Neural cell (in vitro differentiated cells): ENCODE data around the gene COL25A1. TPM values are rescaled to one million over a fixed set of nuclear protein-coding genes. Genes with fewer than 3 reads are reported as not detected.

ENCODE experiments used
- H2AFZ ChIP-seq: fragments of 200-600, 300-800 bp; sonication (generic), shearing (Covaris generic); 2 replicates; pipeline ENCODE4 v1.6.0; 2014; ENCODE audit warnings: low read depth, mild to moderate bottlenecking, antibody characterized with exemption, low read length, moderate library complexity
- H3F3A ChIP-seq: fragments of 200-600 bp; shearing (Covaris generic); 2 replicates; pipeline ENCODE4 v1.6.1; 2016; ENCODE audit warnings: mild to moderate bottlenecking, moderate library complexity, mixed read lengths, antibody characterized with exemption, low read length; ENCODE audit not compliant: insufficient read depth, poor library complexity, severe bottlenecking
- H3K27ac ChIP-seq: fragments of 200-600, 300-800 bp; sonication (generic), shearing (Covaris generic); 2 replicates; pipeline ENCODE4 v1.5.1; 2014; ENCODE audit warnings: mild to moderate bottlenecking, low read length, moderate library complexity
- H3K27me3 ChIP-seq: fragments of 300-800, 200-600 bp; sonication (generic), shearing (Covaris generic); 2 replicates; pipeline ENCODE4 v1.6.0; 2014; ENCODE audit warnings: mild to moderate bottlenecking, low read depth, low read length, moderate library complexity; ENCODE audit not compliant: insufficient read depth
- H3K36me3 ChIP-seq: fragments of 300-800, 200-600 bp; sonication (generic), shearing (Covaris generic); 2 replicates; pipeline ENCODE4 v1.5.1; 2014; ENCODE audit warnings: mild to moderate bottlenecking, antibody characterized with exemption, low read length, moderate library complexity; ENCODE audit not compliant: insufficient read depth
- H3K4me2 ChIP-seq: fragments of 300-800, 200-600 bp; sonication (generic), shearing (Covaris generic); 2 replicates; pipeline ENCODE4 v1.6.0; 2014; ENCODE audit warnings: mild to moderate bottlenecking, low read length
- H3K4me3 ChIP-seq: fragments of 300-800, 200-600 bp; sonication (generic), shearing (Covaris generic); 2 replicates; pipeline ENCODE4 v1.5.1; 2014; ENCODE audit warnings: mild to moderate bottlenecking, low read length, moderate library complexity
- H3K79me2 ChIP-seq: fragments of 200-600 bp; shearing (Covaris generic); replicated peaks from 2 replicates; pipeline ENCODE4 v1.6.0; 2014; ENCODE audit warnings: mild to moderate bottlenecking, low read length, moderate library complexity; ENCODE audit not compliant: insufficient read depth
- H3K9ac ChIP-seq: fragments of 300-800, 200-600 bp; sonication (generic), shearing (Covaris generic); 2 replicates; pipeline ENCODE4 v1.6.1; 2016; ENCODE audit warnings: mild to moderate bottlenecking, low read length, mixed read lengths
- H3K9me2 ChIP-seq: fragments of 200-600 bp; shearing (Covaris generic); 2 replicates; pipeline ENCODE4 v1.6.1; 2016; ENCODE audit warnings: mild to moderate bottlenecking, low read length, mixed read lengths; ENCODE audit not compliant: insufficient read depth
- H3K9me3 ChIP-seq: fragments of 200-600, 300-800 bp; sonication (generic), shearing (Covaris generic); 2 replicates; pipeline ENCODE4 v1.6.1; 2016; ENCODE audit warnings: mild to moderate bottlenecking, mixed run types, low read length, moderate library complexity, mixed read lengths
- H4K20me1 ChIP-seq: fragments of 200-600 bp; shearing (Covaris generic); 2 replicates; pipeline ENCODE4 v1.6.1; 2016; ENCODE audit warnings: mild to moderate bottlenecking, mixed run types; ENCODE audit not compliant: insufficient read depth
- EP300 ChIP-seq: fragments of 450-650 bp; conservative IDR thresholded peaks from 2 replicates; pipeline ENCODE4 v1.6.1; 2014; ENCODE audit warnings: antibody characterized with exemption, mild to moderate bottlenecking, moderate library complexity; ENCODE audit not compliant: poor library complexity, severe bottlenecking
- EZH2 ChIP-seq: fragments of 200-600, 300-800 bp; shearing (Covaris generic), sonication (generic); IDR thresholded peaks from 2 replicates; pipeline ENCODE4 v1.6.1; 2014; ENCODE audit warnings: antibody characterized with exemption, low read length, borderline replicate concordance, mild to moderate bottlenecking; ENCODE audit not compliant: insufficient read depth, poor library complexity, severe bottlenecking
- MXI1 ChIP-seq: fragments of 450-650 bp; conservative IDR thresholded peaks from 2 replicates; pipeline ENCODE4 v1.6.1; 2014; ENCODE audit warnings: antibody characterized with exemption, mild to moderate bottlenecking; ENCODE audit not compliant: poor library complexity, severe bottlenecking
- POLR2AphosphoS5 ChIP-seq: IDR thresholded peaks from 2 replicates; pipeline ENCODE4 v1.6.1; 2012
- RAD21 ChIP-seq: fragments of 450-650 bp; conservative IDR thresholded peaks from 2 replicates; pipeline ENCODE4 v1.6.1; 2014; ENCODE audit warnings: antibody characterized with exemption, mild to moderate bottlenecking, moderate library complexity
- SMC3 ChIP-seq: fragments of 450-650 bp; conservative IDR thresholded peaks from 2 replicates; pipeline ENCODE4 v1.6.1; 2014; ENCODE audit warnings: antibody characterized with exemption, mild to moderate bottlenecking, moderate library complexity; ENCODE audit not compliant: poor library complexity
- TAF1 ChIP-seq: IDR thresholded peaks from 2 replicates; pipeline ENCODE4 v1.6.1; 2012; ENCODE audit warnings: low read depth
- polyA plus RNA-seq: library from polyadenylated mRNA; depleted of rRNA; stranded (reverse); fragments of >200 nt; gene quantifications from 2 replicates; pipeline ENCODE4 v1.2.3, GENCODE V29; 2014
- TF ChIP-seq, protein P1 (sequence below): fragments of 450-650 bp; IDR thresholded peaks from 2 replicates; pipeline ENCODE4 v1.5.1; 2014; ENCODE audit warnings: antibody characterized with exemption, mild to moderate bottlenecking, moderate library complexity; ENCODE audit not compliant: poor library complexity, severe bottlenecking
- TF ChIP-seq, protein P2 (sequence below): IDR thresholded peaks from 2 replicates; pipeline ENCODE4 v1.6.1; 2012; ENCODE audit warnings: borderline replicate concordance

Gene COL25A1
- polyA plus RNA-seq, 1 donor from 2014 or later = 32.3 TPM

GRCh38 chr4:109172301-109172700 is 130.2 kb downstream of the COL25A1 start:
- no peak overlapping the region for H3K27ac ChIP-seq
- H3K36me3 ChIP-seq = no peaks in the 10 kb centered on the region
- H3K79me2 ChIP-seq = no peaks in the 10 kb centered on the region
- H3K9ac ChIP-seq = no peak overlapping the region
- no peaks in the 10 kb centered on the region for H3K27me3 ChIP-seq
- H3F3A ChIP-seq = no peaks in the 10 kb centered on the region
- no peak overlapping the region for H3K4me2 ChIP-seq
- no peak overlapping the region for H2AFZ ChIP-seq
- H3K4me3 ChIP-seq = no peak overlapping the region
- H3K9me2 ChIP-seq = no peaks in the 10 kb centered on the region
- no peaks in the 10 kb centered on the region for H3K9me3 ChIP-seq
- H4K20me1 ChIP-seq = no peaks in the 10 kb centered on the region
- TF ChIP-seq, protein P1, sequence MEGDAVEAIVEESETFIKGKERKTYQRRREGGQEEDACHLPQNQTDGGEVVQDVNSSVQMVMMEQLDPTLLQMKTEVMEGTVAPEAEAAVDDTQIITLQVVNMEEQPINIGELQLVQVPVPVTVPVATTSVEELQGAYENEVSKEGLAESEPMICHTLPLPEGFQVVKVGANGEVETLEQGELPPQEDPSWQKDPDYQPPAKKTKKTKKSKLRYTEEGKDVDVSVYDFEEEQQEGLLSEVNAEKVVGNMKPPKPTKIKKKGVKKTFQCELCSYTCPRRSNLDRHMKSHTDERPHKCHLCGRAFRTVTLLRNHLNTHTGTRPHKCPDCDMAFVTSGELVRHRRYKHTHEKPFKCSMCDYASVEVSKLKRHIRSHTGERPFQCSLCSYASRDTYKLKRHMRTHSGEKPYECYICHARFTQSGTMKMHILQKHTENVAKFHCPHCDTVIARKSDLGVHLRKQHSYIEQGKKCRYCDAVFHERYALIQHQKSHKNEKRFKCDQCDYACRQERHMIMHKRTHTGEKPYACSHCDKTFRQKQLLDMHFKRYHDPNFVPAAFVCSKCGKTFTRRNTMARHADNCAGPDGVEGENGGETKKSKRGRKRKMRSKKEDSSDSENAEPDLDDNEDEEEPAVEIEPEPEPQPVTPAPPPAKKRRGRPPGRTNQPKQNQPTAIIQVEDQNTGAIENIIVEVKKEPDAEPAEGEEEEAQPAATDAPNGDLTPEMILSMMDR = no peak
- TF ChIP-seq POLR2AphosphoS5 = no peak
- no peak for TF ChIP-seq MXI1
- TF ChIP-seq, protein P2, sequence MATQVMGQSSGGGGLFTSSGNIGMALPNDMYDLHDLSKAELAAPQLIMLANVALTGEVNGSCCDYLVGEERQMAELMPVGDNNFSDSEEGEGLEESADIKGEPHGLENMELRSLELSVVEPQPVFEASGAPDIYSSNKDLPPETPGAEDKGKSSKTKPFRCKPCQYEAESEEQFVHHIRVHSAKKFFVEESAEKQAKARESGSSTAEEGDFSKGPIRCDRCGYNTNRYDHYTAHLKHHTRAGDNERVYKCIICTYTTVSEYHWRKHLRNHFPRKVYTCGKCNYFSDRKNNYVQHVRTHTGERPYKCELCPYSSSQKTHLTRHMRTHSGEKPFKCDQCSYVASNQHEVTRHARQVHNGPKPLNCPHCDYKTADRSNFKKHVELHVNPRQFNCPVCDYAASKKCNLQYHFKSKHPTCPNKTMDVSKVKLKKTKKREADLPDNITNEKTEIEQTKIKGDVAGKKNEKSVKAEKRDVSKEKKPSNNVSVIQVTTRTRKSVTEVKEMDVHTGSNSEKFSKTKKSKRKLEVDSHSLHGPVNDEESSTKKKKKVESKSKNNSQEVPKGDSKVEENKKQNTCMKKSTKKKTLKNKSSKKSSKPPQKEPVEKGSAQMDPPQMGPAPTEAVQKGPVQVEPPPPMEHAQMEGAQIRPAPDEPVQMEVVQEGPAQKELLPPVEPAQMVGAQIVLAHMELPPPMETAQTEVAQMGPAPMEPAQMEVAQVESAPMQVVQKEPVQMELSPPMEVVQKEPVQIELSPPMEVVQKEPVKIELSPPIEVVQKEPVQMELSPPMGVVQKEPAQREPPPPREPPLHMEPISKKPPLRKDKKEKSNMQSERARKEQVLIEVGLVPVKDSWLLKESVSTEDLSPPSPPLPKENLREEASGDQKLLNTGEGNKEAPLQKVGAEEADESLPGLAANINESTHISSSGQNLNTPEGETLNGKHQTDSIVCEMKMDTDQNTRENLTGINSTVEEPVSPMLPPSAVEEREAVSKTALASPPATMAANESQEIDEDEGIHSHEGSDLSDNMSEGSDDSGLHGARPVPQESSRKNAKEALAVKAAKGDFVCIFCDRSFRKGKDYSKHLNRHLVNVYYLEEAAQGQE = no peak
- TF ChIP-seq TAF1 = no peak
- TF ChIP-seq EZH2 = no peak
- no peak for TF ChIP-seq RAD21
- TF ChIP-seq SMC3 = no peak
- no peak for TF ChIP-seq EP300

DNA sequence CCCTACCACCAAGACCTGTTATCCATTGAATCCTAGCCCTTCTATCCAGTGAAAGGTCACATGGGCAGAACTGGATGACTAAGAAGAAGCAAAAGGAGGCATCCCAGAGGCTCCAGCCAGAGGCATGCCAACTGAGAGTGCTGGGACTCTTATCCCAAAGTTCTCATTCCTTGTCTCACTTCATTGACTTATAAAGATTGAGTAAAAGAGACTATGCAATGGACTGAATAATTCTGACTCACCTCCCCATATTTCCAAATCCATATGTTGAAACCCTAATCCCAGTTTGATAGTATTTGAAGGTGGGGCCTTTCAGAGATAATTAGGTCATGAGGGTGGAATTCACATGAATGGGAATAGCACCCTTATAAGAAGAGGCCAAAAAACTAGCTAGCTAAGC is 131.4 kb downstream of the COL25A1 start:
- TF ChIP-seq MXI1 (no peak), EP300 (no peak), SMC3 (no peak), POLR2AphosphoS5 (no peak), EZH2 (no peak), TAF1 (no peak)
- TF ChIP-seq, protein P2 = no peak
- H3K9ac ChIP-seq = no peak overlapping the region
- H2AFZ ChIP-seq = no peak overlapping the region
- no peaks in the 10 kb centered on the region for H3F3A ChIP-seq
- H3K9me3 ChIP-seq = no peaks in the 10 kb centered on the region
- no peaks in the 10 kb centered on the region for H3K27me3 ChIP-seq
- H3K36me3 ChIP-seq = no peaks in the 10 kb centered on the region
- H3K4me3 ChIP-seq = no peak overlapping the region
- no peak overlapping the region for H3K27ac ChIP-seq
- H3K9me2 ChIP-seq = no peaks in the 10 kb centered on the region
- H3K4me2 ChIP-seq = no peak overlapping the region
- H4K20me1 ChIP-seq = no peaks in the 10 kb centered on the region
- H3K79me2 ChIP-seq = no peaks in the 10 kb centered on the region
